HepG2 (cell line): ENCODE results near the gene SCN8A. TPM values are rescaled to one million over a fixed set of nuclear protein-coding genes. Genes with fewer than 3 reads are reported as not detected.

Source experiments
- DRAP1 ChIP-seq: IDR thresholded peaks from 2 replicates; pipeline ENCODE4 v1.6.1; 2016; ENCODE audit warnings: missing genetic modification reagents, missing compliant biosample characterization
- HBP1 ChIP-seq: IDR thresholded peaks from 2 replicates; pipeline ENCODE4 v1.6.1; 2016; ENCODE audit warnings: low read depth, control low read depth
- HMG20A ChIP-seq: IDR thresholded peaks from 2 replicates; pipeline ENCODE4 v1.6.1; 2016; ENCODE audit warnings: borderline replicate concordance
- KDM1A ChIP-seq: IDR thresholded peaks from 2 replicates; pipeline ENCODE4 v1.6.1; 2016; ENCODE audit warnings: missing compliant biosample characterization
- LRRFIP1 ChIP-seq: sonication (generic); formaldehyde crosslinking; conservative IDR thresholded peaks from 2 replicates; pipeline ENCODE4 v1.4.0; 2020; ENCODE audit warnings: missing genetic modification reagents
- REST ChIP-seq, 2 experiments: IDR thresholded peaks; 2 replicates each; pipeline ENCODE4 v1.6.1; 2011 to 2012; ENCODE audit warnings: low read length in 2 of 2, borderline replicate concordance in 1 of 2, low read depth in 1 of 2, mild to moderate bottlenecking in 1 of 2, moderate library complexity in 1 of 2
- RXRA ChIP-seq: sonication (generic); formaldehyde crosslinking; IDR thresholded peaks from 2 replicates; pipeline ENCODE4 v1.5.1; 2020; ENCODE audit warnings: missing genetic modification reagents
- UBTF ChIP-seq: sonication (generic); formaldehyde crosslinking; IDR thresholded peaks from 2 replicates; pipeline ENCODE4 v1.4.0; 2020; ENCODE audit warnings: mild to moderate bottlenecking, missing genetic modification reagents
- ZBED4 ChIP-seq: sonication (generic); formaldehyde crosslinking; IDR thresholded peaks from 2 replicates; pipeline ENCODE4 v1.4.0; 2020; ENCODE audit warnings: missing genetic modification reagents, borderline replicate concordance
- ZKSCAN1 ChIP-seq: fragments of 150-350 bp; IDR thresholded peaks from 2 replicates; pipeline ENCODE4 v1.6.1; 2014; ENCODE audit warnings: low read length
- ZNF207 ChIP-seq: fragments of 450-650 bp; IDR thresholded peaks from 2 replicates; pipeline ENCODE4 v1.6.1; 2016; ENCODE audit warnings: antibody characterized with exemption, borderline replicate concordance
- ZNF24 ChIP-seq: fragments of 450-650 bp; IDR thresholded peaks from 2 replicates; pipeline ENCODE4 v1.6.1; 2017; ENCODE audit warnings: antibody characterized with exemption, mild to moderate bottlenecking
- ZNF615 ChIP-seq: sonication (generic); formaldehyde crosslinking; IDR thresholded peaks from 2 replicates; pipeline ENCODE4 v1.5.0; 2020; ENCODE audit warnings: mild to moderate bottlenecking, missing genetic modification reagents, borderline replicate concordance
- polyA plus RNA-seq, 8 experiments: library from polyadenylated mRNA; depleted of rRNA in 3 of 8; stranded (reverse) in 7 of 8; unstranded in 1 of 8; fragments of >200 nt; fragmentation: Illumina TruSeq in 4 of 8; extraction: Trizol in 4 of 8; gene quantifications; 2 replicates each; pipeline versions ENCODE4 v1.2.1 to v1.2.3, GENCODE V29; 2011 to 2016; ENCODE audit warnings: low read depth in 4 of 8, missing spikeins in 1 of 8, mixed read lengths in 1 of 8; ENCODE audit not compliant: insufficient read depth in 1 of 8
- total RNA-seq, 5 experiments: library from RNA; depleted of rRNA; stranded (reverse); fragments of >200 nt; fragmentation: Illumina TruSeq; extraction: Trizol; gene quantifications; 2 replicates each; pipeline ENCODE4 v1.2.3, GENCODE V29; 2016; ENCODE audit warnings: low read depth in 1 of 5

The SCN8A gene
- total and polyA plus RNA-seq, 2 of the 13 experiments (the other 11 are each of a cell fraction or from before 2014, with no cell fraction given), result 0.57 to 1.4 TPM

GRCh38 chr12:51662728-51663154 is 71.7 kb downstream of the SCN8A start (continued):
- TF ChIP-seq HBP1 (CRISPR knock-in tag), result no peak
- TF ChIP-seq LRRFIP1 (CRISPR knock-in tag), result no peak
- TF ChIP-seq ZNF615 (CRISPR knock-in tag), result 0 out of 2 replicates have a peak, but pooled peaks have one; percentile 34
- no peak for TF ChIP-seq KDM1A
- TF ChIP-seq REST (IDR thresholded peaks at IDR 0.05; ENCODE audit: borderline replicate concordance in 1 of 2, low read depth in 1 of 2, low read length in 2 of 2), result 0 out of 4 replicates have a peak, but pooled peaks of 1 of the 2 experiments have one; percentile 15
- TF ChIP-seq ZNF24, result no peak
- peak; percentile 36; the same call in 1 of the 2 replicates for TF ChIP-seq RXRA (CRISPR knock-in tag)
- no peak for TF ChIP-seq ZNF207
- no peak for TF ChIP-seq ZKSCAN1
- TF ChIP-seq HMG20A, result peak; percentile 47; the same call in 1 of the 2 replicates
- no peak for TF ChIP-seq ZBED4 (CRISPR knock-in tag)
- peak; percentile 51 for TF ChIP-seq UBTF (CRISPR knock-in tag)
- 0 out of 2 replicates have a peak, but pooled peaks have one; percentile 17 for TF ChIP-seq DRAP1
